Measurements from ENCODE around the gene C1S. TPM values are rescaled to one million over a fixed set of nuclear protein-coding genes. Genes with fewer than 3 reads are reported as not detected.

Gene C1S
- total and polyA plus RNA-seq, 9 of the 15 experiments (the other 6 are each of a cell fraction or from before 2014, with no cell fraction given), result 0.08 to 0.84 (median 0.27) TPM

DNA sequence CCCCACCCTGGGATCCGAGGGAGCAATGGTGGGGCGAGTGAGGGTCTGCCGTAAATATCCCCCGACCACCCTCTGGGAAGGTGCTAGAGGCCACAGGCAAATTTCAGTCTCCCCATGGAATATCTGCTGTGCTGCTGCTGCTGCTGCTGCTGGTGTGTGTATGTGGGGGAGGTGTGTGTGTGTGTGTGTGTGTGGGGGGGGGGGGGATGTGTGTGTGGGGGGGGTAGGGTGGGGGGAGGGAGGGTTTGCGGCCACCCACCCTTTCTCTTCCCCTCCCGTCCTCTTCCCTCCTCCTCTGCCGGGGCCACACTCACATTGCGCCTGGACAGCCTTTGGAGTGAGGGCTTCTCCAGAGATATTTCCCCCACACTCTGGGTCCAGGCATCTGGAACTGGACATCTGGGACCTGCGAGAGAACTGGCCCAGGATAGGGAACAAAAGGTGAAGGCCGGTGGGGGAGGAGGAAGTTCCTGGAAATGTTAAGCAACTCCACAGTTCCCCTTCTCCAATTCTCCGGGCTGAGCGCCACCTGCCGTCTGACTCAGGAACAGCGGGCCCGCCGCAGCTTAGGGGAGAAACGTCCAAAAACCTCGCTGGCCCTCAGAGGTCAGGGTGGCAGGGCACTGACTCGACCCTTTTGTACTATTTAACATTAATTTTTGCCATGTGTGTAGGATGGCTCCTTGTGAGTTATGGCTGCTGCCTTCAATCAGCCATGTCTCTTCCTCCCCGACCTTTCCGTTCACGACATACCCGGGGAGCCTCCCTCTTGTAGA is 48.5 kb downstream of the C1S start, which contains the start of gene C1RL (continued):
- TF ChIP-seq, protein P1, sequence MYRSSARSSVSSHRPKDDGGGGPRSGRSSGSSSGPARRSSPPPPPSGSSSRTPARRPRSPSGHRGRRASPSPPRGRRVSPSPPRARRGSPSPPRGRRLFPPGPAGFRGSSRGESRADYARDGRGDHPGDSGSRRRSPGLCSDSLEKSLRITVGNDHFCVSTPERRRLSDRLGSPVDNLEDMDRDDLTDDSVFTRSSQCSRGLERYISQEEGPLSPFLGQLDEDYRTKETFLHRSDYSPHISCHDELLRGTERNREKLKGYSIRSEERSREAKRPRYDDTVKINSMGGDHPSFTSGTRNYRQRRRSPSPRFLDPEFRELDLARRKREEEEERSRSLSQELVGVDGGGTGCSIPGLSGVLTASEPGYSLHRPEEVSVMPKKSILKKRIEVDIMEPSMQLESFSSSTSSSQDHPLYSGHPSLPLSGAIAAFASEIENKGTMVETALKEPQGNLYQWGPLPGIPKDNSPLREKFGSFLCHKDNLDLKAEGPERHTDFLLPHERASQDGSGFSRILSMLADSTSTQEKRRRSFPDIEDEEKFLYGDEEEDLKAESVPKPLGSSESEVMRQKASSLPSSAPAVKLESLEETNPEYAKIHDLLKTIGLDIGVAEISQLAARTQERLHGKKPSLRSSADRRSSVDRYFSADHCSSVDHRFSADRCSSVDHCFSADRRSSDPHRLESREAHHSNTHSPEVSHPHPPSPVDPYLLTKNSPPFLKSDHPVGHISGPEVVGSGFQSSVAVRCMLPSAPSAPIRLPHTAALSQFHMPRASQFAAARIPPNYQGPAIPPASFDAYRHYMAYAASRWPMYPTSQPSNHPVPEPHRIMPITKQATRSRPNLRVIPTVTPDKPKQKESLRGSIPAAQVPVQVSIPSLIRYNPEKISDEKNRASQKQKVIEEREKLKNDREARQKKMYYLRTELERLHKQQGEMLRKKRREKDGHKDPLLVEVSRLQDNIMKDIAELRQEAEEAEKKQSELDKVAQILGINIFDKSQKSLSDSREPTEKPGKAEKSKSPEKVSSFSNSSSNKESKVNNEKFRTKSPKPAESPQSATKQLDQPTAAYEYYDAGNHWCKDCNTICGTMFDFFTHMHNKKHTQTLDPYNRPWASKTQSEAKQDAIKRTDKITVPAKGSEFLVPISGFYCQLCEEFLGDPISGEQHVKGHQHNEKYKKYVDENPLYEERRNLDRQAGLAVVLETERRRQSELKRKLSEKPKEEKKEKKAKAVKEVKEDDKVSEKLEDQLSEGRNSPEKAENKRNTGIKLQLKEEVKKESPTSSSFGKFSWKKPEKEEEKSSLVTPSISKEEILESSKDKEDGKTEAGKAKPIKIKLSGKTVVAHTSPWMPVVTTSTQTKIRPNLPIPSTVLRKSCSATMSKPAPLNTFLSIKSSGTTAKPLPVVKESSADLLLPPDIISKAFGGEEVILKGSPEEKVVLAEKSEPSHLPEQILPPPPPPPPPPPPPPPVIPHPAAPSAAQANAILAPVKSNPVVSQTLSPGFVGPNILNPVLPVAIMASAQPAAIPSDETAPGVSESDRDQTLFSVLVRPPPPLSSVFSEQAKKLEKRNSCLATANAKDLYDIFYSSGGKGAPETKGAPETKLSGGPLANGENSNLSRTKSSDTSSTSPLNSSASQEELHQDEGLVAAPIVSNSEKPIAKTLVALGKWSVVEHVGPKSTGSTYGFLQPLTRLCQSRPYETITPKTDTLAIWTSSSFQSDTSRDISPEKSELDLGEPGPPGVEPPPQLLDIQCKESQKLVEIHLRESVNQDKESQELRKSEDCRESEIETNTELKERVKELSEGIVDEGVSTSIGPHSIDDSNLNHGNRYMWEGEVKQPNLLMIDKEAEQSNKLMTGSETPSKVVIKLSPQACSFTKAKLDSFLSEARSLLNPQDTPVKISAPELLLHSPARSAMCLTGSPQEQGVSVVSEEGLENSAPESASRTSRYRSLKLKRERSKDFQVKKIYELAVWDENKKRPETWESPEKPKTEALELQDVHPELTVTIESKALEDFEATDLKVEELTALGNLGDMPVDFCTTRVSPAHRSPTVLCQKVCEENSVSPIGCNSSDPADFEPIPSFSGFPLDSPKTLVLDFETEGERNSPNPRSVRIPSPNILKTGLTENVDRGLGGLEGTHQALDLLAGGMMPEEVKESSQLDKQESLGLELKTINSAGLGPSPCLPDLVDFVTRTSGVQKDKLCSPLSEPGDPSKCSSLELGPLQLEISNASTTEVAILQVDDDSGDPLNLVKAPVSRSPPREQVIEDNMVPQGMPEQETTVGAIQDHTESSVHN (IDR thresholded peaks at IDR 0.05; ENCODE audit: borderline replicate concordance in 1 of 2, low read depth in 1 of 2), result no peak
- TF ChIP-seq TBL1XR1 (IDR thresholded peaks at IDR 0.05; ENCODE audit: low read length in 2 of 2), result peak in 1 of 2 experiments; percentile 18; a peak in 1 of 4 replicates
- no peak for TF ChIP-seq ZNF212 (CRISPR knock-in tag; IDR thresholded peaks at IDR 0.05)
- TF ChIP-seq ERF (CRISPR knock-in tag; IDR thresholded peaks at IDR 0.05), result 0 out of 2 replicates have a peak, but pooled peaks have one; percentile 24
- no peak for TF ChIP-seq WHSC1 (IDR thresholded peaks at IDR 0.05; ENCODE audit: low read length)
- TF ChIP-seq ZNF232 (CRISPR knock-in tag; IDR thresholded peaks at IDR 0.05), result no peak
- TF ChIP-seq RCOR1 (IDR thresholded peaks at IDR 0.05; ENCODE audit: borderline replicate concordance in 1 of 2, low read depth in 2 of 2, low read length in 2 of 2), result peak in 1 of 2 experiments; percentile 81; a peak in 2 of 4 replicates
- TF ChIP-seq, protein P2, sequence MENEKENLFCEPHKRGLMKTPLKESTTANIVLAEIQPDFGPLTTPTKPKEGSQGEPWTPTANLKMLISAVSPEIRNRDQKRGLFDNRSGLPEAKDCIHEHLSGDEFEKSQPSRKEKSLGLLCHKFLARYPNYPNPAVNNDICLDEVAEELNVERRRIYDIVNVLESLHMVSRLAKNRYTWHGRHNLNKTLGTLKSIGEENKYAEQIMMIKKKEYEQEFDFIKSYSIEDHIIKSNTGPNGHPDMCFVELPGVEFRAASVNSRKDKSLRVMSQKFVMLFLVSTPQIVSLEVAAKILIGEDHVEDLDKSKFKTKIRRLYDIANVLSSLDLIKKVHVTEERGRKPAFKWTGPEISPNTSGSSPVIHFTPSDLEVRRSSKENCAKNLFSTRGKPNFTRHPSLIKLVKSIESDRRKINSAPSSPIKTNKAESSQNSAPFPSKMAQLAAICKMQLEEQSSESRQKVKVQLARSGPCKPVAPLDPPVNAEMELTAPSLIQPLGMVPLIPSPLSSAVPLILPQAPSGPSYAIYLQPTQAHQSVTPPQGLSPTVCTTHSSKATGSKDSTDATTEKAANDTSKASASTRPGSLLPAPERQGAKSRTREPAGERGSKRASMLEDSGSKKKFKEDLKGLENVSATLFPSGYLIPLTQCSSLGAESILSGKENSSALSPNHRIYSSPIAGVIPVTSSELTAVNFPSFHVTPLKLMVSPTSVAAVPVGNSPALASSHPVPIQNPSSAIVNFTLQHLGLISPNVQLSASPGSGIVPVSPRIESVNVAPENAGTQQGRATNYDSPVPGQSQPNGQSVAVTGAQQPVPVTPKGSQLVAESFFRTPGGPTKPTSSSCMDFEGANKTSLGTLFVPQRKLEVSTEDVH (IDR thresholded peaks at IDR 0.05; ENCODE audit: low read depth, partially characterized antibody), result no peak
- no peak for TF ChIP-seq CCAR2 (IDR thresholded peaks at IDR 0.05; ENCODE audit: low read depth, low read length)
- no peak for TF ChIP-seq ZNF217 (CRISPR knock-in tag; IDR thresholded peaks at IDR 0.05)
- no peak for TF ChIP-seq HCFC1 (IDR thresholded peaks at IDR 0.05; ENCODE audit: low read depth, low read length)
- TF ChIP-seq, protein P3, sequence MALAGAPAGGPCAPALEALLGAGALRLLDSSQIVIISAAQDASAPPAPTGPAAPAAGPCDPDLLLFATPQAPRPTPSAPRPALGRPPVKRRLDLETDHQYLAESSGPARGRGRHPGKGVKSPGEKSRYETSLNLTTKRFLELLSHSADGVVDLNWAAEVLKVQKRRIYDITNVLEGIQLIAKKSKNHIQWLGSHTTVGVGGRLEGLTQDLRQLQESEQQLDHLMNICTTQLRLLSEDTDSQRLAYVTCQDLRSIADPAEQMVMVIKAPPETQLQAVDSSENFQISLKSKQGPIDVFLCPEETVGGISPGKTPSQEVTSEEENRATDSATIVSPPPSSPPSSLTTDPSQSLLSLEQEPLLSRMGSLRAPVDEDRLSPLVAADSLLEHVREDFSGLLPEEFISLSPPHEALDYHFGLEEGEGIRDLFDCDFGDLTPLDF (CRISPR knock-in tag; IDR thresholded peaks at IDR 0.05), result no peak
- TF ChIP-seq STAT5A (IDR thresholded peaks at IDR 0.05; ENCODE audit: borderline replicate concordance, low read length), result peak; percentile 93
- no peak for TF ChIP-seq RBBP5 (IDR thresholded peaks at IDR 0.05; ENCODE audit: borderline replicate concordance, insufficient read depth, low read length, poor library complexity, severe bottlenecking)

Data from K562 (cell line).